A673 (cell line): Measurements from ENCODE around the gene TLE1. TPM values are rescaled to one million over a fixed set of nuclear protein-coding genes. Genes with fewer than 3 reads are reported as not detected.

Experiments
- BruUV-seq: library from RNA; stranded (reverse); fragments of 400-500 nt; replicated peaks from 2 replicates; lab custom pipeline; 2021; lab: Mats Ljungman, UMichigan
- CTCF ChIA-PET: fragments of 300-600 bp; sonication (Branson Sonifier 250); formaldehyde crosslinking; loops from one replicate; lab custom pipeline; 2022; ENCODE audit warnings: antibody characterized with exemption; lab: Charles Lee
- POLR2A ChIA-PET: fragments of 300-600 bp; sonication (Branson Sonifier 250); formaldehyde crosslinking; loops from one replicate; lab custom pipeline; 2022; ENCODE audit warnings: antibody characterized with exemption; ENCODE audit not compliant: low non-redundant PET; lab: Charles Lee
- DNase-seq: peaks from one replicate; pipeline ENCODE4 v3.0.0-alpha.2; 2015; ENCODE audit warnings: low spot score
- H3K27ac ChIP-seq: fragments of 200-600 bp; sonication (generic); 2 replicates; pipeline ENCODE4 v1.5.1; 2016; ENCODE audit warnings: mixed run types, low read depth, mild to moderate bottlenecking, mixed read lengths, antibody characterized with exemption, low read length; ENCODE audit not compliant: poor library complexity, severe bottlenecking
- H3K27me3 ChIP-seq: fragments of 200-600 bp; sonication (generic); replicated peaks from 2 replicates; pipeline ENCODE4 v1.6.1; 2017; ENCODE audit warnings: mixed run types, low read depth, mild to moderate bottlenecking, mixed read lengths, antibody characterized with exemption, low read length; ENCODE audit not compliant: insufficient read depth, poor library complexity
- H3K36me3 ChIP-seq: fragments of 200-600 bp; sonication (generic); 2 replicates; pipeline ENCODE4 v1.6.1; 2016; ENCODE audit warnings: mixed run types, mild to moderate bottlenecking, mixed read lengths, antibody characterized with exemption, low read length; ENCODE audit not compliant: insufficient read depth, poor library complexity, severe bottlenecking
- H3K4me1 ChIP-seq: fragments of 200-600 bp; sonication (generic); 2 replicates; pipeline ENCODE4 v1.6.1; 2017; ENCODE audit warnings: mixed run types, mild to moderate bottlenecking, mixed read lengths, antibody characterized with exemption, low read length; ENCODE audit not compliant: insufficient read depth, poor library complexity, severe bottlenecking
- H3K4me3 ChIP-seq: fragments of 200-600 bp; sonication (generic); 2 replicates; pipeline ENCODE4 v1.5.1; 2016; ENCODE audit warnings: low read depth, mixed run types, mild to moderate bottlenecking, mixed read lengths, low read length; ENCODE audit not compliant: poor library complexity, severe bottlenecking
- H3K9me3 ChIP-seq: fragments of 200-600 bp; sonication (generic); 2 replicates; pipeline ENCODE4 v1.6.1; 2016; ENCODE audit warnings: mixed run types, low read depth, mild to moderate bottlenecking, mixed read lengths, antibody characterized with exemption, low read length; ENCODE audit not compliant: poor library complexity, severe bottlenecking
- CTCF ChIP-seq: fragments of 300-800, 200-600 bp; sonication (generic); conservative IDR thresholded peaks from 2 replicates; pipeline ENCODE4 v1.5.1; 2017; ENCODE audit warnings: low read depth, mild to moderate bottlenecking, antibody characterized with exemption, low read length, moderate library complexity, mixed read lengths
- EZH2 ChIP-seq: fragments of 200-600 bp; sonication (generic); IDR thresholded peaks from 2 replicates; pipeline ENCODE4 v1.6.1; 2017; ENCODE audit warnings: borderline replicate concordance, low read depth, mild to moderate bottlenecking, mixed read lengths, antibody characterized with exemption, low read length; ENCODE audit not compliant: poor library complexity, severe bottlenecking
- intact Hi-C: fragments of 100-400 bp; cut with micrococcal nuclease; formaldehyde crosslinking; loops from one replicate; pipeline ENCODE4 v1.10.0; 2022; ENCODE audit not compliant: unreplicated experiment
- total RNA-seq: library from RNA; stranded (reverse); gene quantifications from 2 replicates; pipeline ENCODE4 v1.2.3, GENCODE V29; 2021

Gene TLE1
- total RNA-seq, 1 experiment from 2014 or later, result 2.2 TPM

- BruUV-seq, result no TSS peak
- CTCF ChIA-PET, result no interaction called here
- TF ChIP-seq CTCF, result no peak
- no peak for TF ChIP-seq EZH2
- no peaks in the 10 kb centered on the region for H3K36me3 ChIP-seq
- no peaks in the 10 kb centered on the region for H3K9me3 ChIP-seq
- no peak for DNase-seq
- H3K27ac ChIP-seq, result no peak overlapping the region
- no peaks in the 10 kb centered on the region for H3K4me1 ChIP-seq
- no peak overlapping the region for H3K4me3 ChIP-seq
- intact Hi-C loops, result no loop called here
- no peaks in the 10 kb centered on the region for H3K27me3 ChIP-seq
- POLR2A ChIA-PET, result no interaction called here
These were observed 65.6 kb downstream of the TLE1 start for GRCh38 chr9:81623778-81624177.

GRCh38 chr9:81622471-81623255, 66.7 kb downstream of the TLE1 start:
- DNase-seq, result no peak
- TF ChIP-seq CTCF, result no peak
- no peak for TF ChIP-seq EZH2
- CTCF ChIA-PET, result no interaction called here
- H3K36me3 ChIP-seq, result no peaks in the 10 kb centered on the region
- no peak overlapping the region for H3K27ac ChIP-seq
- no peaks in the 10 kb centered on the region for H3K27me3 ChIP-seq
- intact Hi-C loops, result no loop called here
- H3K9me3 ChIP-seq, result no peaks in the 10 kb centered on the region
- H3K4me1 ChIP-seq, result no peaks in the 10 kb centered on the region
- POLR2A ChIA-PET, result no interaction called here
- no TSS peak for BruUV-seq
- H3K4me3 ChIP-seq, result no peak overlapping the region

- no TSS peak for BruUV-seq
- no peak overlapping the region for H3K4me3 ChIP-seq
- no peaks in the 10 kb centered on the region for H3K27me3 ChIP-seq
- ChIA-PET POLR2A (no interaction called here), CTCF (no interaction called here)
- H3K36me3 ChIP-seq, result no peaks in the 10 kb centered on the region
- no peak overlapping the region for H3K27ac ChIP-seq
- no peak for DNase-seq
- TF ChIP-seq EZH2 (no peak), CTCF (no peak)
- H3K9me3 ChIP-seq, result no peaks in the 10 kb centered on the region
- intact Hi-C loops, result no loop called here
- H3K4me1 ChIP-seq, result no peaks in the 10 kb centered on the region
These were observed 67.5 kb downstream of the TLE1 start for GRCh38 chr9:81621785-81622259.
